SK-N-MC (cell line): ENCODE measurements around the gene MCUR1.

Experiments
- EZH2 ChIP-seq: fragments of 200-600 bp; sonication (generic); IDR thresholded peaks from one replicate; pipeline ENCODE4 v1.6.1; 2017; ENCODE audit warnings: antibody characterized with exemption
- FOXP2 ChIP-seq: optimal IDR thresholded peaks from 2 replicates; pipeline ENCODE3; 2011; ENCODE audit warnings: mild to moderate bottlenecking, moderate library complexity; ENCODE audit not compliant: insufficient read depth; ENCODE audit errors: extremely low read length, control extremely low read depth
- POLR2AphosphoS5 ChIP-seq: IDR thresholded peaks from 2 replicates; pipeline ENCODE4 v1.6.1; 2012; ENCODE audit warnings: mild to moderate bottlenecking, low read depth, low read length, borderline replicate concordance

GRCh38 chr6:13813621-13814175, 659 bp downstream of the MCUR1 start:
- TF ChIP-seq POLR2AphosphoS5 (no peak; the same call in 1 of the 2 replicates), EZH2 (no peak), FOXP2 (no peak)
